ENCODE measurements around the gene NBDY. TPM values are rescaled to one million over a fixed set of nuclear protein-coding genes. Genes with fewer than 3 reads are reported as not detected.
A peak's percentile ranks its signal among the peaks of the same experiment; 100 is the strongest.

The NBDY gene
- total RNA-seq, 4 donors from 2014 or later, result 6.1 to 21.6 (median 17.3) TPM

GRCh38 chrX:56728752-56729151 lies 291 bp upstream of the NBDY start:
- Histone ChIP-seq H3K9me3 (no peaks in the 10 kb centered on the region), H3K27ac (peak overlapping the region in 3 of 4 donors; percentile 80 to 91 (median 86)), H3K27me3 (peaks cover 0 to 31% of the 10 kb centered on the region in 2 donors), H3K4me3 (peak overlapping the region; percentile 31 to 68 (median 50)), H3K4me1 (peaks cover 0 to 10% (median 2%) of the 10 kb centered on the region in 4 donors), H3K36me3 (no peaks in the 10 kb centered on the region)
- DNase-seq (ENCODE audit: low spot score in 2 of 2), result peak in 1 of 2 donors; percentile 5
- WGBS, 2 donors, result 2 to 27% methylated on average over 8 of the region's 8 CpGs
- no peak for TF ChIP-seq EP300 (IDR thresholded peaks at IDR 0.05)
- TF ChIP-seq, protein P1, sequence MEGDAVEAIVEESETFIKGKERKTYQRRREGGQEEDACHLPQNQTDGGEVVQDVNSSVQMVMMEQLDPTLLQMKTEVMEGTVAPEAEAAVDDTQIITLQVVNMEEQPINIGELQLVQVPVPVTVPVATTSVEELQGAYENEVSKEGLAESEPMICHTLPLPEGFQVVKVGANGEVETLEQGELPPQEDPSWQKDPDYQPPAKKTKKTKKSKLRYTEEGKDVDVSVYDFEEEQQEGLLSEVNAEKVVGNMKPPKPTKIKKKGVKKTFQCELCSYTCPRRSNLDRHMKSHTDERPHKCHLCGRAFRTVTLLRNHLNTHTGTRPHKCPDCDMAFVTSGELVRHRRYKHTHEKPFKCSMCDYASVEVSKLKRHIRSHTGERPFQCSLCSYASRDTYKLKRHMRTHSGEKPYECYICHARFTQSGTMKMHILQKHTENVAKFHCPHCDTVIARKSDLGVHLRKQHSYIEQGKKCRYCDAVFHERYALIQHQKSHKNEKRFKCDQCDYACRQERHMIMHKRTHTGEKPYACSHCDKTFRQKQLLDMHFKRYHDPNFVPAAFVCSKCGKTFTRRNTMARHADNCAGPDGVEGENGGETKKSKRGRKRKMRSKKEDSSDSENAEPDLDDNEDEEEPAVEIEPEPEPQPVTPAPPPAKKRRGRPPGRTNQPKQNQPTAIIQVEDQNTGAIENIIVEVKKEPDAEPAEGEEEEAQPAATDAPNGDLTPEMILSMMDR (IDR thresholded peaks at IDR 0.05), result no peak
- TF ChIP-seq POLR2A (IDR thresholded peaks at IDR 0.05), result no peak

DNA sequence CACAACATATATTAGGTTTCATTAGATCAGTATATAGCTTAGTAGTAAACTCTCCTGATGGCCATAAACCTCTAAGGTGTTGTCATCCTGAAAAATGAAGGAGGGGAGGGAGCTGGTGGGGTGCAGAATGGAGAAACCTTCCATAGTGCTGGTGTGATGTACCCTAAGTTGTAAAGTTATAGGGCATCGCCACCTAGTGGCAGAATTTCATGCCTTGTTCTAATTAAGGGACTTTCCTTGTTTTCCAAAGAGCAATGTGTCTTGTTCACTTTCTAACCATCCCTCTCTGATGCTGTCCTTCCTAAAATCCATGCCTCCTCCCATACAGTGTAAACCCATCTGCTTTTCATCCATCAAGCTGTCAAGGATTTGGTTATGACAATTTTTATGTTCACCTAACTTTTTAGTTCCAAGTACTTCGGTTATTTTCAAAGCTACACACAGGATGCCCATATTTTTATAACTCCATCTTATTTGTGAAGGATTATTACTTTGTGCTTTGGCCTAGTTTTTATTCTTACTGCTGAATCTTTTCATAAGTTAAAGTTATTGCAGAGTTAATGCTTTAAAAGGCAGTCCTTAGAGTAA lies 4.5 kb downstream of the NBDY start:
- TF ChIP-seq, protein P1 (IDR thresholded peaks at IDR 0.05), result peak; percentile 41 to 75 (median 53)
- TF ChIP-seq POLR2A (IDR thresholded peaks at IDR 0.05), result no peak
- WGBS, 2 donors, result 46 to 54% methylated on average over 2 of the region's 2 CpGs
- Histone ChIP-seq H3K9me3 (no peaks in the 10 kb centered on the region), H3K27ac (no peak overlapping the region), H3K4me1 (peaks cover 0 to 10% (median 2%) of the 10 kb centered on the region in 4 donors), H3K27me3 (peaks cover 2 to 20% of the 10 kb centered on the region in 2 donors), H3K4me3 (no peak overlapping the region), H3K36me3 (no peaks in the 10 kb centered on the region)
- peak; percentile 25 to 84 for DNase-seq (ENCODE audit: low spot score in 2 of 2)

- no peak for DNase-seq (ENCODE audit: low spot score in 2 of 2)
- Histone ChIP-seq H3K4me3 (no peak overlapping the region), H3K36me3 (no peaks in the 10 kb centered on the region), H3K4me1 (peaks cover 0 to 10% (median 0%) of the 10 kb centered on the region in 4 donors), H3K27ac (no peak overlapping the region), H3K27me3 (peaks cover 2 to 10% of the 10 kb centered on the region in 2 donors), H3K9me3 (no peaks in the 10 kb centered on the region)
- 91 to 94% methylated on average over 14 of the region's 14 CpGs for WGBS, 2 donors
- no peak for TF ChIP-seq POLR2A (IDR thresholded peaks at IDR 0.05)
- TF ChIP-seq, protein P1 (IDR thresholded peaks at IDR 0.05), result no peak
- no peak for TF ChIP-seq EP300 (IDR thresholded peaks at IDR 0.05)
Observed at GRCh38 chrX:56736219-56736618, 7.2 kb downstream of the NBDY start.

DNA sequence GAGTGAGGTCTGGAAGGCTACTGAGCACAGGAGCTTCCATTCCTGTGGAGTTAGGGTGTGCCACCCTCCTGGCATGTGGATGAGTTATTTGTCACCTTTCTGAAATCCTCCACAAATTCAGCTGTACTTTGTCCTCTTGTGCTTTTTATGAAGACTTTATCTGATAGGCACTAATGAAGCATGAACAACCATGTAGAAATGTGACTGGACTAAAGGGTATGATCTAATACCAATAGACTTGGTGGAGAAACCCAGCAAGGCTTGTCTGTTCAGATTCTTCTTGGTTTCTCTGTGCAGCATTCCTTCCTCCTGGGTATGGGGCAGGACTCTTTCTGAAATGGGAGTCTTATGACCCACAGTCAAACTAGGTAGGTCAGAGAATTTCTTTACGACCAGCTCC lies 9.6 kb downstream of the NBDY start:
- DNase-seq (ENCODE audit: low spot score in 2 of 2), result no peak
- Histone ChIP-seq H3K4me3 (no peak overlapping the region), H3K4me1 (no peaks in the 10 kb centered on the region), H3K9me3 (peaks cover 0 to 9% (median 0%) of the 10 kb centered on the region in 4 donors), H3K27ac (no peak overlapping the region), H3K36me3 (no peaks in the 10 kb centered on the region), H3K27me3 (peaks cover 2 to 17% of the 10 kb centered on the region in 2 donors)
- TF ChIP-seq, protein P1 (IDR thresholded peaks at IDR 0.05), result no peak
- TF ChIP-seq POLR2A (IDR thresholded peaks at IDR 0.05) (no peak), EP300 (IDR thresholded peaks at IDR 0.05) (no peak)
- 67 to 81% methylated on average over 1 of the region's 1 CpG for WGBS, 2 donors

DNA sequence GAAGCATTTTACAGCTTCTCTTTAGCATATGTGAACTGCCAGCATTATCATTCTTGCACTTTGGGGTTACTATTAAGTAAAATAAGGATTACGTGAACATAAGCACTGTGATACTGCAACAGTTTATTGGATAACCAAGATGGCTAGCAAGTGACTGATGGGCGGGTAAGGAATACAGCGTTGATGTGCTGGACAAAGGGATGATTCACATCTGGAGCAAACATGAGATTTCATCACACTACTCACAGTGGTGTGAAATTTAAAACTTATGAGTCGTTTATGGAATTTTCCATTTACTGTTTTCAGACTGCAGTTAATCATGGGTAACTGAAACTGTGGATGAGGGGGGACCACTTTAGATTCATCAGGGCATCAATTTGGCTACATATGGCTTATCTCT lies 16.0 kb downstream of the NBDY start:
- Histone ChIP-seq H3K4me3 (no peak overlapping the region), H3K4me1 (peaks cover 0 to 4% (median 0%) of the 10 kb centered on the region in 4 donors), H3K9me3 (peaks cover 0 to 9% (median 0%) of the 10 kb centered on the region in 4 donors), H3K27me3 (peaks cover 0 to 32% of the 10 kb centered on the region in 2 donors), H3K27ac (peak overlapping the region in 1 of 4 donors; percentile 20), H3K36me3 (no peaks in the 10 kb centered on the region)
- DNase-seq (ENCODE audit: low spot score in 2 of 2), result no peak
- WGBS, 2 donors, result 45 to 61% methylated on average over 4 of the region's 4 CpGs
- TF ChIP-seq POLR2A (IDR thresholded peaks at IDR 0.05) (no peak), EP300 (IDR thresholded peaks at IDR 0.05) (no peak)
- TF ChIP-seq, protein P1 (IDR thresholded peaks at IDR 0.05), result no peak
